HepG2 (cell line): ENCODE measurements around the gene ATAD3C. TPM values are rescaled to one million over a fixed set of nuclear protein-coding genes. Genes with fewer than 3 reads are reported as not detected.

ENCODE experiments used
- AGO1 ChIP-seq: fragments of 200-400 bp; formaldehyde crosslinking; IDR thresholded peaks from 2 replicates; pipeline ENCODE4 v1.6.1; 2017; ENCODE audit warnings: mild to moderate bottlenecking, low read depth, low read length, moderate library complexity; ENCODE audit not compliant: poor library complexity, severe bottlenecking
- CEBPZ ChIP-seq: IDR thresholded peaks from 2 replicates; pipeline ENCODE4 v1.6.1; 2012; ENCODE audit warnings: low read length, improper control_type of control experiment
- ETV5 ChIP-seq: IDR thresholded peaks from 2 replicates; pipeline ENCODE4 v1.6.1; 2018; ENCODE audit warnings: missing biosample characterization, missing genetic modification reagents, inconsistent platforms, borderline replicate concordance
- IRF1 ChIP-seq: sonication (generic); formaldehyde crosslinking; IDR thresholded peaks from 2 replicates; pipeline ENCODE4 v1.4.0; 2020; ENCODE audit warnings: low read depth, mild to moderate bottlenecking, missing genetic modification reagents
- KDM5A ChIP-seq: fragments of 200-600 bp; sonication (generic); IDR thresholded peaks from 2 replicates; pipeline ENCODE4 v1.7.0; 2018; ENCODE audit warnings: antibody characterized with exemption, mild to moderate bottlenecking, low read length, borderline replicate concordance
- KLF12 ChIP-seq: sonication (generic); formaldehyde crosslinking; IDR thresholded peaks from 2 replicates; pipeline ENCODE4 v1.4.0; 2020; ENCODE audit warnings: missing genetic modification reagents, borderline replicate concordance
- NFE2L1 ChIP-seq: sonication (generic); formaldehyde crosslinking; IDR thresholded peaks from 2 replicates; pipeline ENCODE4 v1.4.0; 2020; ENCODE audit warnings: missing genetic modification reagents, mild to moderate bottlenecking, borderline replicate concordance
- SIX1 ChIP-seq: sonication (generic); formaldehyde crosslinking; IDR thresholded peaks from 2 replicates; pipeline ENCODE4 v1.4.0; 2020; ENCODE audit warnings: missing genetic modification reagents, borderline replicate concordance
- TFAP4 ChIP-seq: sonication (generic); IDR thresholded peaks from 2 replicates; pipeline ENCODE4 v1.6.1; 2016; ENCODE audit warnings: low read depth, borderline replicate concordance
- ZBTB21 ChIP-seq: sonication (generic); formaldehyde crosslinking; IDR thresholded peaks from 2 replicates; pipeline ENCODE4 v1.4.0; 2020; ENCODE audit warnings: missing genetic modification reagents
- ZNF138 ChIP-seq: sonication (generic); formaldehyde crosslinking; IDR thresholded peaks from 2 replicates; pipeline ENCODE4 v1.5.0; 2020; ENCODE audit warnings: mild to moderate bottlenecking, low read depth, missing genetic modification reagents
- ZNF17 ChIP-seq: sonication (generic); formaldehyde crosslinking; IDR thresholded peaks from 2 replicates; pipeline ENCODE4 v1.5.0; 2020; ENCODE audit warnings: mild to moderate bottlenecking, missing genetic modification reagents
- ZNF609 ChIP-seq: sonication (generic); formaldehyde crosslinking; IDR thresholded peaks from 2 replicates; pipeline ENCODE4 v1.4.0; 2020; ENCODE audit warnings: mild to moderate bottlenecking, missing genetic modification reagents, borderline replicate concordance
- ZNF850 ChIP-seq: sonication (generic); formaldehyde crosslinking; conservative IDR thresholded peaks from 2 replicates; pipeline ENCODE4 v1.9.0; 2021; ENCODE audit warnings: mild to moderate bottlenecking, missing genetic modification reagents
- ZSCAN25 ChIP-seq: sonication (generic); formaldehyde crosslinking; IDR thresholded peaks from 2 replicates; pipeline ENCODE4 v1.8.0; 2022; ENCODE audit warnings: mild to moderate bottlenecking, missing genetic modification reagents
- polyA plus RNA-seq, 8 experiments: library from polyadenylated mRNA; depleted of rRNA in 3 of 8; stranded (reverse) in 7 of 8; unstranded in 1 of 8; fragments of >200 nt; fragmentation: Illumina TruSeq in 4 of 8; extraction: Trizol in 4 of 8; gene quantifications; 2 replicates each; pipeline versions ENCODE4 v1.2.1 to v1.2.3, GENCODE V29; 2011 to 2016; ENCODE audit warnings: low read depth in 4 of 8, missing spikeins in 1 of 8, mixed read lengths in 1 of 8; ENCODE audit not compliant: insufficient read depth in 1 of 8
- total RNA-seq, 5 experiments: library from RNA; depleted of rRNA; stranded (reverse); fragments of >200 nt; fragmentation: Illumina TruSeq; extraction: Trizol; gene quantifications; 2 replicates each; pipeline ENCODE4 v1.2.3, GENCODE V29; 2016; ENCODE audit warnings: low read depth in 1 of 5
- TF ChIP-seq, protein P1 (sequence below): sonication (generic); formaldehyde crosslinking; IDR thresholded peaks from 2 replicates; pipeline ENCODE4 v1.5.0; 2020; ENCODE audit warnings: mild to moderate bottlenecking, low read depth, missing genetic modification reagents, borderline replicate concordance
- TF ChIP-seq, protein P2 (sequence below): IDR thresholded peaks from 2 replicates; pipeline ENCODE4 v1.6.1; 2012; ENCODE audit warnings: inconsistent platforms

Gene ATAD3C
- total and polyA plus RNA-seq, 2 of the 13 experiments (the other 11 are each of a cell fraction or from before 2014, with no cell fraction given) = 2.4 to 3.2 TPM

DNA sequence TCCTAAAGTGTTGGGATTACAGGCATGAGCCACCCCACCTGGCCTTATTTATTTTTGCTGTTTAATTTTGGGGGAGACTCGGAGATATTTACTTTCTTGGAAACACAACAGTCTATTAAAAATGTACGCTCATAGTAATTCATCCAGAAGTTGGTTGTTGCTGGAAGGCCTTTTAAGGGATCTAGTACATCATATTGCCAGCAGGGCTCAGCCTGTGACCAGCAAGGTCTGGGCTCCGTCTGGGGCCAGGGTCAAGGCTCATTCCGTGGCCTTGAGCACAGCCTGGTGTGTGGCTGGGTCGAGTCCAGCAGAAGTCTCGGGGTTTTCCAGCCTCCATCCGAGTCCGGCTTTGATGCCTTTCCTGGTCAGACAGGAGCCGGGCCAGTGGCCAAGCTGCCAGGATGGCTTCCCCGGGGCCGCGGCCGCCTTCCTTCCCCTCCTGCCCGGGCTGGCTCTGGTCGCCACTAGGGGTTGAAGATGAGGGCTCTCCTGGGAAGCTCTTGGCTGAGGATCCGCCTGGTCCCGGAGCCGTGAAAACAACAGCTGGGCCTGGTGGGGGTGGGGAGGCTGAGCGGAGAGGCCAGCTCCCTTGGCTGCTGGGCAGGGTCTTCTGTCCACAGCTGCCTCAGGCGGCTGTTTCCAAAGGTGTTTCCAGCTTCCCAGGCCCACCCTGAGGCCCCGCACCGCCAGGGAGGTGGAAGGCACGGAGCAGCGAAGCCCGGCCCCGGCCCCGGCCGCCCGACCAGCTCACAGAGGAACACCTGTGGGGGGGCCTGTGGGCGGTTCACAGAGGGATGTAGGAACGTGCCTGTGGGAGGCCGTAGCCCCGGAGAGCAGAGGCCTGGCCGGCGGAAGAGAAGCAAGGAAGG is 19.1 kb upstream of the ATAD3C start (continued):
- TF ChIP-seq NFE2L1 (CRISPR knock-in tag) (peak; percentile 55; the same call in 1 of the 2 replicates), ETV5 (CRISPR knock-in tag) (peak; percentile 8; the same call in 1 of the 2 replicates), AGO1 (peak; percentile 100), KDM5A (no peak), ZNF850 (CRISPR knock-in tag) (no peak), ZBTB21 (CRISPR knock-in tag) (no peak), ZNF17 (CRISPR knock-in tag) (0 out of 2 replicates have a peak, but pooled peaks have one; percentile 19), TFAP4 (peak; percentile 70; the same call in 1 of the 2 replicates), IRF1 (CRISPR knock-in tag) (no peak), ZNF609 (CRISPR knock-in tag) (no peak; the same call in 1 of the 2 replicates), ZNF138 (CRISPR knock-in tag) (no peak), KLF12 (no peak), CEBPZ (no peak), ZSCAN25 (CRISPR knock-in tag) (peak; percentile 38), SIX1 (CRISPR knock-in tag) (no peak)
- TF ChIP-seq, protein P1, sequence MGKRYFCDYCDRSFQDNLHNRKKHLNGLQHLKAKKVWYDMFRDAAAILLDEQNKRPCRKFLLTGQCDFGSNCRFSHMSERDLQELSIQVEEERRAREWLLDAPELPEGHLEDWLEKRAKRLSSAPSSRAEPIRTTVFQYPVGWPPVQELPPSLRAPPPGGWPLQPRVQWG (CRISPR knock-in tag) = no peak
- TF ChIP-seq, protein P2, sequence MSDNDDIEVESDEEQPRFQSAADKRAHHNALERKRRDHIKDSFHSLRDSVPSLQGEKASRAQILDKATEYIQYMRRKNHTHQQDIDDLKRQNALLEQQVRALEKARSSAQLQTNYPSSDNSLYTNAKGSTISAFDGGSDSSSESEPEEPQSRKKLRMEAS = no peak
